OCI-LY7 (cell line): Measurements from ENCODE around the gene FRMD3. TPM values are rescaled to one million over a fixed set of nuclear protein-coding genes. Genes with fewer than 3 reads are reported as not detected.

Source experiments
- BruUV-seq: library from RNA; stranded (reverse); fragments of 400-500 nt; replicated peaks from 2 replicates; lab custom pipeline; 2021; lab: Mats Ljungman, UMichigan
- CTCF ChIA-PET: fragments of 300-600 bp; sonication (Branson Sonifier 250); formaldehyde crosslinking; loops from one replicate; lab custom pipeline; 2022; ENCODE audit warnings: antibody characterized with exemption; ENCODE audit not compliant: unreplicated experiment; lab: Charles Lee
- POLR2A ChIA-PET: fragments of 300-600 bp; sonication (Branson Sonifier 250); formaldehyde crosslinking; loops from one replicate; lab custom pipeline; 2022; ENCODE audit warnings: antibody characterized with exemption; lab: Charles Lee
- DNase-seq: peaks from one replicate; pipeline ENCODE4 v3.0.0-alpha.2; 2015; ENCODE audit warnings: low spot score
- H2AFZ ChIP-seq: fragments of 200-600 bp; sonication (generic), shearing (Covaris generic); 2 replicates; pipeline ENCODE4 v1.6.1; 2014; ENCODE audit warnings: mild to moderate bottlenecking, antibody characterized with exemption, low read length, moderate library complexity
- H3K27ac ChIP-seq: fragments of 200-600 bp; sonication (generic); 2 replicates; pipeline ENCODE4 v1.5.1; 2014; ENCODE audit warnings: mixed run types, low read depth, mild to moderate bottlenecking, moderate library complexity, low read length, inconsistent platforms; ENCODE audit not compliant: poor library complexity, severe bottlenecking
- H3K36me3 ChIP-seq: fragments of 200-600 bp; sonication (generic); 2 replicates; pipeline ENCODE4 v1.6.1; 2014; ENCODE audit warnings: mild to moderate bottlenecking, antibody characterized with exemption, low read length, moderate library complexity, mixed read lengths; ENCODE audit not compliant: insufficient read depth
- H3K4me1 ChIP-seq: fragments of 200-600 bp; sonication (generic); 2 replicates; pipeline ENCODE4 v1.5.1; 2014; ENCODE audit warnings: mild to moderate bottlenecking, low read length; ENCODE audit not compliant: insufficient read depth, poor library complexity, severe bottlenecking
- H3K4me2 ChIP-seq: fragments of 200-600 bp; sonication (generic); 2 replicates; pipeline ENCODE4 v1.6.1; 2014; ENCODE audit warnings: mild to moderate bottlenecking, low read length
- H3K4me3 ChIP-seq: fragments of 200-600 bp; sonication (generic); 2 replicates; pipeline ENCODE4 v1.5.1; 2014; ENCODE audit warnings: mild to moderate bottlenecking, low read depth, low read length; ENCODE audit not compliant: poor library complexity, severe bottlenecking
- H3K79me2 ChIP-seq: fragments of 200-600 bp; sonication (generic); 2 replicates; pipeline ENCODE4 v1.6.1; 2016; ENCODE audit warnings: low read depth, mild to moderate bottlenecking, low read length, moderate library complexity, mixed read lengths; ENCODE audit not compliant: insufficient read depth
- H3K9me2 ChIP-seq: fragments of 200-600 bp; sonication (generic); 2 replicates; pipeline ENCODE4 v1.6.1; 2016; ENCODE audit warnings: mild to moderate bottlenecking, low read length, mixed read lengths; ENCODE audit not compliant: insufficient read depth
- H3K9me3 ChIP-seq: fragments of 200-600 bp; sonication (generic); 2 replicates; pipeline ENCODE4 v1.6.1; 2014; ENCODE audit warnings: mild to moderate bottlenecking, mixed run types, low read length, mixed read lengths
- H4K20me1 ChIP-seq: fragments of 200-600 bp; sonication (generic); 2 replicates; pipeline ENCODE4 v1.6.1; 2014; ENCODE audit warnings: mild to moderate bottlenecking, antibody characterized with exemption, low read length, moderate library complexity, mixed read lengths; ENCODE audit not compliant: insufficient read depth
- CTCF ChIP-seq: fragments of 200-600 bp; sonication (generic); conservative IDR thresholded peaks from 2 replicates; pipeline ENCODE4 v1.5.1; 2014; ENCODE audit warnings: mild to moderate bottlenecking, antibody characterized with exemption, low read length, moderate library complexity, mixed read lengths
- EZH2phosphoT487 ChIP-seq: fragments of 200-600 bp; sonication (generic); IDR thresholded peaks from 2 replicates; pipeline ENCODE4 v1.6.1; 2018; ENCODE audit warnings: low read depth, borderline replicate concordance, mild to moderate bottlenecking, mixed run types, antibody characterized with exemption, low read length, moderate library complexity, mixed read lengths
- intact Hi-C: fragments of 100-400 bp; cut with micrococcal nuclease; formaldehyde crosslinking; loops from one replicate; pipeline ENCODE4 v1.10.0; 2022; ENCODE audit not compliant: unreplicated experiment
- total RNA-seq, 2 experiments: library from RNA; depleted of rRNA in 1 of 2; stranded (reverse); fragments of >200 nt in 1 of 2; shearing (Covaris generic) in 1 of 2; gene quantifications; 2 replicates each; pipeline ENCODE4 v1.2.3, GENCODE V29; 2014 to 2022

Gene FRMD3
- total RNA-seq, 2 experiments from 2014 or later, result 0.48 to 1.4 TPM

DNA sequence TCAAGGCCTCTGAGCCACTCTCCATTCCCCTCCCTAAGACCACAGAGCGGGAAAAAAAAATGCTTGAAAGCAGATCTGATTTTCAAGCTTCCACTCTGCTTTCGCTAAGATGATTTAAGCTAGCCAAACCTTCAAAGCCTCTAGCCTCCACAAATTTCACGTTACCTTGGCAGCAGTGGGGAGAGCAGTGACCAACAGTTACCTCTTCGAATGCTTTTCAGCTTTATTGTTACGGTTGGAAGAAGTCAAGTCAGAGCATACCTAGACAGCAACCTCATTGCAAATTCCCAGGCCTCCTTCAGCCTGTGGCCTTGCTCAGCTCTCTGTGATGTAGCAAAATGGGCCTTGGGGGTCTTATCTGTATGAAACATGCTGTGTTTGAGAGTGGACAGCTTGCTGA is 89.6 kb downstream of the FRMD3 start:
- no peaks in the 10 kb centered on the region for H3K79me2 ChIP-seq
- no peaks in the 10 kb centered on the region for H3K9me2 ChIP-seq
- H4K20me1 ChIP-seq, result no peaks in the 10 kb centered on the region
- ChIA-PET POLR2A (no interaction called here), CTCF (no interaction called here)
- H3K4me3 ChIP-seq, result no peak overlapping the region
- H3K27ac ChIP-seq, result no peak overlapping the region
- BruUV-seq, result no TSS peak
- H2AFZ ChIP-seq, result no peak overlapping the region
- intact Hi-C loops, result no loop called here
- no peak for DNase-seq
- H3K4me1 ChIP-seq, result no peaks in the 10 kb centered on the region
- TF ChIP-seq EZH2phosphoT487 (no peak), CTCF (no peak)
- no peaks in the 10 kb centered on the region for H3K36me3 ChIP-seq
- no peak overlapping the region for H3K4me2 ChIP-seq
- H3K9me3 ChIP-seq, result no peaks in the 10 kb centered on the region

GRCh38 chr9:83447351-83447750 is 90.8 kb downstream of the FRMD3 start:
- intact Hi-C loops, result no loop called here
- BruUV-seq, result no TSS peak
- Histone ChIP-seq H3K9me2 (no peaks in the 10 kb centered on the region), H3K4me3 (no peak overlapping the region), H3K79me2 (no peaks in the 10 kb centered on the region), H3K36me3 (no peaks in the 10 kb centered on the region), H3K4me1 (no peaks in the 10 kb centered on the region), H3K9me3 (no peaks in the 10 kb centered on the region), H3K4me2 (no peak overlapping the region), H2AFZ (no peak overlapping the region), H4K20me1 (no peaks in the 10 kb centered on the region), H3K27ac (no peak overlapping the region)
- no peak for TF ChIP-seq CTCF
- no peak for TF ChIP-seq EZH2phosphoT487
- no peak for DNase-seq
- ChIA-PET CTCF (interaction anchor here (0.6 kb wide), 1 partner anchor 149 kb away, joined by 3 read pairs; no protein-coding TSS in a partner anchor), POLR2A (no interaction called here)

GRCh38 chr9:83445703-83446265 is 92.4 kb downstream of the FRMD3 start:
- intact Hi-C loops, result no loop called here
- no TSS peak for BruUV-seq
- H3K27ac ChIP-seq, result no peak overlapping the region

More at GRCh38 chr9:83445703-83446265, 92.4 kb downstream of the FRMD3 start:
- Histone ChIP-seq H3K36me3 (no peaks in the 10 kb centered on the region), H3K79me2 (no peaks in the 10 kb centered on the region), H3K9me3 (no peaks in the 10 kb centered on the region), H3K4me1 (no peaks in the 10 kb centered on the region), H4K20me1 (no peaks in the 10 kb centered on the region), H3K4me3 (no peak overlapping the region), H3K4me2 (no peak overlapping the region), H2AFZ (no peak overlapping the region), H3K9me2 (no peaks in the 10 kb centered on the region)
- TF ChIP-seq EZH2phosphoT487 (no peak), CTCF (no peak)
- no peak for DNase-seq
- ChIA-PET POLR2A (interaction anchor here (0.7 kb wide), 1 partner anchor 60 kb away, joined by 8 read pairs; no protein-coding TSS in a partner anchor), CTCF (no interaction called here)
